ENCODE data around the gene HBA2. TPM values are rescaled to one million over a fixed set of nuclear protein-coding genes. Genes with fewer than 3 reads are reported as not detected.

The HBA2 gene
- total RNA-seq, 2 experiments from 2014 or later: not detected

GRCh38 chr16:143047-143446 is 29.6 kb upstream of the HBA2 start:
- no peaks in the 10 kb centered on the region for H3K9me3 ChIP-seq (ENCODE audit: control insufficient read depth in 1 of 2, insufficient read depth in 1 of 2, low read length in 2 of 2)
- CTCF ChIA-PET: no interaction called here
- no peaks in the 10 kb centered on the region for H3K9me3 Mint-ChIP-seq
- no peak for DNase-seq
- no peak overlapping the region for H3K27ac Mint-ChIP-seq
- H3K36me3 ChIP-seq (ENCODE audit: insufficient read depth, low read length): no peaks in the 10 kb centered on the region
- peaks cover 7% of the 10 kb centered on the region for H3K4me1 ChIP-seq (ENCODE audit: insufficient read depth, low read length)
- no peak overlapping the region for H3K27ac ChIP-seq (ENCODE audit: low read depth in 1 of 2, low read length in 2 of 2)
- TF ChIP-seq CTCF (IDR thresholded peaks at IDR 0.05): no peak
- H3K4me3 ChIP-seq (ENCODE audit: low read length): no peak overlapping the region
- POLR2A ChIA-PET: no interaction called here
- ATAC-seq (ENCODE audit: poor library complexity): no peak
- no peaks in the 10 kb centered on the region for H3K36me3 Mint-ChIP-seq (ENCODE audit: low read depth)
- intact Hi-C loops (cut with DNase I, micrococcal nuclease): no loop called here
- H3K27me3 ChIP-seq (ENCODE audit: control insufficient read depth in 1 of 2, insufficient read depth in 2 of 2, low read length in 2 of 2): peaks cover 0 to 2% of the 10 kb centered on the region in 2 experiments
- H3K4me1 Mint-ChIP-seq (ENCODE audit: low read depth): peaks cover 4% of the 10 kb centered on the region
- no peak overlapping the region for H3K4me3 Mint-ChIP-seq
- H3K27me3 Mint-ChIP-seq: peaks cover 6% of the 10 kb centered on the region

GRCh38 chr16:143456-143855 is 29.2 kb upstream of the HBA2 start:
- no peak overlapping the region for H3K27ac Mint-ChIP-seq
- CTCF ChIA-PET: no interaction called here
- TF ChIP-seq CTCF (IDR thresholded peaks at IDR 0.05): no peak
- intact Hi-C loops (cut with DNase I, micrococcal nuclease): no loop called here
- no peak for ATAC-seq (ENCODE audit: poor library complexity)
- no peaks in the 10 kb centered on the region for H3K36me3 Mint-ChIP-seq (ENCODE audit: low read depth)
- peaks cover 7% of the 10 kb centered on the region for H3K4me1 ChIP-seq (ENCODE audit: insufficient read depth, low read length)
- peaks cover 4% of the 10 kb centered on the region for H3K4me1 Mint-ChIP-seq (ENCODE audit: low read depth)
- peaks cover 0 to 2% of the 10 kb centered on the region in 2 experiments for H3K27me3 ChIP-seq (ENCODE audit: control insufficient read depth in 1 of 2, insufficient read depth in 2 of 2, low read length in 2 of 2)
- no peak overlapping the region for H3K4me3 Mint-ChIP-seq
- no peak overlapping the region for H3K4me3 ChIP-seq (ENCODE audit: low read length)
- H3K9me3 Mint-ChIP-seq: no peaks in the 10 kb centered on the region
- no peaks in the 10 kb centered on the region for H3K9me3 ChIP-seq (ENCODE audit: control insufficient read depth in 1 of 2, insufficient read depth in 1 of 2, low read length in 2 of 2)
- H3K27ac ChIP-seq (ENCODE audit: low read depth in 1 of 2, low read length in 2 of 2): no peak overlapping the region
- peaks cover 8% of the 10 kb centered on the region for H3K27me3 Mint-ChIP-seq
- DNase-seq: no peak
- no peaks in the 10 kb centered on the region for H3K36me3 ChIP-seq (ENCODE audit: insufficient read depth, low read length)
- POLR2A ChIA-PET: no interaction called here

- ATAC-seq (ENCODE audit: poor library complexity) (no peak), DNase-seq (no peak)
- Histone ChIP-seq H3K4me3 (ENCODE audit: low read length) (no peak overlapping the region), H3K9me3 (ENCODE audit: control insufficient read depth in 1 of 2, insufficient read depth in 1 of 2, low read length in 2 of 2) (no peaks in the 10 kb centered on the region), H3K27me3 (ENCODE audit: control insufficient read depth in 1 of 2, insufficient read depth in 2 of 2, low read length in 2 of 2) (peaks cover 0 to 2% of the 10 kb centered on the region in 2 experiments), H3K27ac (ENCODE audit: low read depth in 1 of 2, low read length in 2 of 2) (no peak overlapping the region), H3K4me1 (ENCODE audit: insufficient read depth, low read length) (no peaks in the 10 kb centered on the region), H3K36me3 (ENCODE audit: insufficient read depth, low read length) (no peaks in the 10 kb centered on the region)
- CTCF ChIA-PET: no interaction called here
- no peak for TF ChIP-seq CTCF (IDR thresholded peaks at IDR 0.05)
- no peak overlapping the region for H3K27ac Mint-ChIP-seq
- H3K4me3 Mint-ChIP-seq: no peak overlapping the region
- no peaks in the 10 kb centered on the region for H3K9me3 Mint-ChIP-seq
- intact Hi-C loops (cut with DNase I, micrococcal nuclease): no loop called here
- no peaks in the 10 kb centered on the region for H3K36me3 Mint-ChIP-seq (ENCODE audit: low read depth)
- H3K4me1 Mint-ChIP-seq (ENCODE audit: low read depth): no peaks in the 10 kb centered on the region
- peaks cover 20% of the 10 kb centered on the region for H3K27me3 Mint-ChIP-seq
- POLR2A ChIA-PET: no interaction called here
Measured at GRCh38 chr16:144797-145252, 27.9 kb upstream of the HBA2 start.
